Measurements from ENCODE around the gene KANSL1.

DNA sequence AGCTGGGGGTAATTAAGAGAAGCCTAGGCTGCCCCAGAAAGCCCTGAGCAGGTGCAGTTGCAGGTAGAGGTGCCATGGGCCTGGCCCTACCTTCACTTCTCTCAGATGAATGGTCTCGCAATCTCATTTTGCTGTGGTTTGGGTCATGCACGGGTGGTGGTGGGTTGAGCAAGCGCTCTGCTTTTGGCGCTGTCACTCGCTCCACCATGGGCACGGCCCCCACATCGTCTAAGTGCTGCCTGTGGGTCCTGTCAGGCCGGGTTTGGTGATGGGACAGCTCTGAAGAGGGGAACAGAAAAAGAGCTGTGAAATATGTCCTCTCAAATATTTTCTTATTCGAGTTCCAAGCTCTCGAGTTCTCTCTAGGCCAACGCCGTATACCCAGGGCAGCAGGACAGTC, 154.3 kb downstream of the KANSL1 start:
- TF ChIP-seq CTCF (conservative IDR thresholded peaks at IDR 0.05; ENCODE audit: low read depth, low read length), result no peak
- no peak for TF ChIP-seq EZH2 (IDR thresholded peaks at IDR 0.05; ENCODE audit: low read length, unreplicated experiment)
- TF ChIP-seq EZH2phosphoT487 (IDR thresholded peaks at IDR 0.05; ENCODE audit: borderline replicate concordance, low read length), result no peak

Measured in PC-3 (cell line).